Superior temporal gyrus (tissue), 1 donor: Measurements from ENCODE around the gene FAM124A.

Source experiments
- DNase-seq: peaks from one replicate; pipeline ENCODE4 v3.0.0-alpha.2; 2016; ENCODE audit errors: extremely low spot score

Gene FAM124A

DNA sequence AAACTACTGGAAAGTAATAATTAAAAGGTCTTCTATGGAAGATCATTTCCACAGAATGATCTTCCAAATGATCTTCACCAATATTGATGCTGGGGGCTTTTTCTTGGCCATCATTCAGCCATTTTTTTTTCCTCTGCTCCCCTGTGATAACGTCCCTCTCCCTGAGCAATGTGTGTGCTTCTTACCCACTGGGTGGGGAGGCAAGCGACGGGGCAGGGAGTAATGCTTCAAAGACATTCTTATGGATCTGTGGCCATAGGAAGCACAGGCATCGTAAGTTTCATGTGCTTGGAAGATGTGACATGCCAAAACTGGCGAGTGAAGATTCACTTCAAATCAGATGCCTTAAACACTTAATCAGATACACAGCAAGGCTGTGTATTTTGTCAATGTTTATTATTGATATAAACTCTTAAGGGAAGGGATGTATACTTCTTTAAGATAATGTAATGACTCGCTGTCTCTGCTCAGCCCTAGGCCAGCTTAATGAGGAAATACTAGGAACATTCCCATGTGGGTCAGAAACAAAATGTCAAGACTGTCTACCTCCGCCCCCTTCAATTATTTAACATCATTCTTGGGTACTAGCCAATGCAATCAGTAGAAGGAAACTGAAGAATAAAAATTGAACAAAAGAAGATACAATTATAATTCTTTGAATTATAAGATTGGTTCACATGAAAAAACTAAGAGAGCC is 83.2 kb downstream of the FAM124A start:
- DNase-seq: no peak

DNA sequence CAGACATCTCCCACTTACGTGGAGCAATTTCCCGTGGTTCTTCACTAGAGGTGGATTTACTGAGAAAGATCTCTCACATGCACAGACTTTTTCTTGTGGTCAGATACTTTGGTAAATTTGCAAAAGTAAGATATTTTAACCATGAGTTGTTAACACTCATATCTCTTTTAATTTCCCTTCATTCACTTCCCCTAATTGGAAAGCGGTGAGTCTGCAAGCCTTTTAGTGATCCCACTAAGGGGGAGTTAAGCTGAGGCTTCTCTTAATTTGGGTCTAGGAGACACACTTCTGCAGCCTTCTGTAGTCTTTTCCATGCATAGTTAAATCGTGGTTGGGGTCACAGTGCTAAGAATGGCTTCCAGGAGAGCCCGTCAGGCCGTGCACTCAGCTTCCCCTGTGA is 86.6 kb downstream of the FAM124A start:
- no peak for DNase-seq

DNA sequence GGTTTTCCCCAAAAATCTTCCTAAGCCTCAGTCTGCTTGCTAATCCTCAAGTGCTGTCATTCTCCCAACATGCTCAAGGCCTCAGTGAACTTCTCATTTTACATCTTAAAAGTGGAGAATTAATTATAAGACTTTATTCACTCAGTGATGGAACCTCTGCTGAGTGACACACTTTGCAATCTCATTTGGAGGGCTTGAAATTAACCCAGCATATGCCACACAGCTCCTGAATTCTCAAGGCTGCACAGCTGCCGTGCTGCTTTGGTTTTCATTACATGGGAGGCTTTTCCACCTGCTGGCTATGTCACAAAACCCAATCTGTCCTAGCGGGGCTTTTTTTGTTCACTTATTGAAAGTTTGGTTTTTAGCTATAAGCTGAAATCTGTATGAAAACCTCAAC is 89.0 kb downstream of the FAM124A start:
- DNase-seq: no peak

DNA sequence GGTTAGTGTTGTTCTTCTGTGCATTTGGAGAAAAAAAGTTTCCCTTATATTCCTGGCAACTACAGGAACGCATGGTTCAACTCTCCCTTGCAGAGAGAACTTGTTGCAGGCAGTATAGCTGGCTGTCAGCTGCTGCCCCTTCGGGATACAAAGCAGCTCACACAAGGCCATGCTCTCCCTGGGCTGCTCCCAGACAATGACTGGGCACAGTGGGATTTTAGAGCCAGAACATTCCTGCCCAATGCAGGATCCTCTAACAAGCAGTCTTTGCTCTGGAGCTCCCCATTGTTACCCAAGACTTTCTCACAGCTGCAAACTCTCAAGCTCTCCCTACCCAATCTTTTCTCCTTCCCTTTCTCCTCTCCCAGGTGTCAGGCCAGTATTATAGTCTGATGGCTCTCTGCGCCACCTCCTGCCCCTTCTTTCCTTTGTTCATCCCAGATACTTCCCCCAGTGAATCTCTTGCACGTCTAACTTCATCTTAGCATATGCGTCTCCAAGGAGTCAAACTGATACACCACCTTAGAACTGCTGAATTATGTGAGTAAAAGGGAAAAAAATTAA is 89.8 kb downstream of the FAM124A start:
- DNase-seq: peak; percentile 44

DNA sequence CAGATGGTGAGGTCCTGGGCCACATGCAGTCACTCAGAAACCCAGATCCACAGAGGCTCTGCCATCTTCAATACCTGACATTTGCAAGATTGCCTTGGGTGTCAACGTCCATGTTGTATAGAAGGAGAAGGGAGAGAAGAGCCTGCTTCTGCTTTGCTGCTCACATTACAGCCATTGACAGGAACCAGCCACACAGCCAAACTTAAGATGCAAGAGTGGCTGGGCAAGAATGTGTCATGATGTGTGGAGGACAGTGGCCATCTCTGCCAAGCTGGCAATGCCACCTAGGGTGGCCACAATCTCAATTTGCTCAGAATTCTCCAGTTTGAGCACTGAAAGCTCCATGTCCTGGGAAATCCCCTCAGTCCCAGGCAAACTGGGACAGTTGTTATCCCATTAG is 91.4 kb downstream of the FAM124A start:
- DNase-seq: no peak

DNA sequence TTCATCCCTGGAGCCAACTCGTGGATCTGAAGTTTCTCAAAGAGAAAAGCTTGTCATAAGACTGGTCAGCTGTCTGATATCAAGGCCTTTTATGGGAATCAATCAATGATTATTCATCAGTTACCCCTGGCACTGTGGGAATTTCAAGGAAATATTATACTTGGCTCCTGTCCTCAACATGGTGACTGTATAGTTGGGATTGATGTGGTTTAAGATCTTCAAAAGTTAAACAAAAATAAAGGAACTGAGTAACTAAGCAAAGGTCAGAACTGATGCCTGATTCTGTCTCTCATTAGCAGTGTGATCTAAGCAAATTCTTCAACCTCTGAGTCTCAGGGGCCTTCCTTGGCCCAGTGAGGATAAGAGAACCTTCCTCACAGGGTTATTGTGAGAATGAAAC is 95.1 kb downstream of the FAM124A start:
- no peak for DNase-seq

DNA sequence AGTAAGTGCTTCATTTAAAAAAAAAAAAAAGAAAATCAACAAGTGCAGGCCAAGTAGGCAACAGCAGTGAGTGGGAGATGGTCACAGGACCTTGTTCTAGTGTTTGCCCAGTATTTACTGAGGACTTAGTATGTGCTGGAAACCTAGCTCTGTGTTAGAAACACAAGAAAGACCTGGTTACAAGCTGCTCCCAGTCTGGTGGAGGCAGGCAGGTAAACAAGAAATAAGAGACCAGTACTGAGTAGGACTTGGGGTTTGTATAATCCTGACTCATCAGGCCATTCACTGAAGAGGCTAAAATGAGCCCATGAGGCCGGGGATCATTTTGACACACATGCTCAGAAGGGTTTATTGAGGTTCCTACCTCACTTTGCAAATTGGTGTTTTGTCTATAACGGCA is 95.8 kb downstream of the FAM124A start:
- no peak for DNase-seq

DNA sequence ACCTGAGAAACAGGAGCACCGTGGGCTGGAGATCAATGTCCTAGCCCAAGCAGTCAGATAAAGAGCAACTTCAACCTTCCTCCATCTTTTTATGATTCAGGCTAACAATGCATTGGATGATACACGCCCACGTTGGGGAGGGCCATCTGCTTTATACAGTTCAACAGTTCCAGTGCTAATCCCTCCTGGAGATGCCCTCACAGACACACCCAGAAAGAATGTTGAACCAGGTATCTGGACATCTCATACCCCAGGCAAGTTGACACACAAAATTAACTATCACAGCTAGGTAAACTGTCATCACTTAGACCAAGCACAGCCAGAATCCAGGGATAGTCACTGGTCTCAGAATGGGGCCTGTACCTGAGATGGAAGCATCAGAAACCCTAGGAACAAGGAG is 96.7 kb downstream of the FAM124A start:
- DNase-seq: no peak

DNA sequence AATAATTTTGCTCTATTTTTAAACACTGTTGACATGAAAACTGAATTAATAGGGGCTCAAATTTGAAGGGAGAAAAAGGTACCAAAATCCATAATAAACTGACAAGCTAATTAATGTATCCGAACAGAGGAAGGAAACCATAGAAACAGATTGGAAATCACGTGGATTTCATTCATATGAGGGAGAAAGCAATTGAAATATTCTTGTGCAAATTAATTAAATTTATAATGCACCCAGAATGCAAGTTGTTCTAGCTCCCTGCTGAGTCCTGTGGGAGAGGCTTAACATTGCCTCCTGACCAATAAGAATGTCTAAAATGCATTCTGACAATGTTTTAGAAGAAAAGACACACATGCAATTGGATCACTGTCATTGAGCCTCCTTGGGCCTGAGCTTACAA is 99.6 kb downstream of the FAM124A start:
- no peak for DNase-seq

DNA sequence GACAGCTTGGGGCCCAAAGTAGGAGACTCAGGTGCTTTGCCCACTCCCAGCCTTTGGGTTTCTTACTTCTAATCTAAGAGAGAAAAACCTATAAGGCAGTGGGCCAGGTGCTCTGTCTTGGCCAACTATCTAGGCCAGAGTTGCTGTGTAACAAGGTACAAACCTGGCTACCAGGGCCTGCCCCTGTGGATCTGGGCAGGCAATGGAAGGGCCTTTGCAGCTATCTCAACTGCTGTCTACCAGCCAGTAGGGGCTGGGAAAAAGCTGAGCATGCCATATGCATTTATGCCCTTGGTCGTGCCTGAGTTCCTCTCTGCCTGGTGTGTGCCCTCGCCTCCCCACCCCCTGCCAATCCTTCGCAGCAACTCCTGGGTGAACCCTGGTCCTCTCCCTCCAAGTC is 100.6 kb downstream of the FAM124A start:
- no peak for DNase-seq

DNA sequence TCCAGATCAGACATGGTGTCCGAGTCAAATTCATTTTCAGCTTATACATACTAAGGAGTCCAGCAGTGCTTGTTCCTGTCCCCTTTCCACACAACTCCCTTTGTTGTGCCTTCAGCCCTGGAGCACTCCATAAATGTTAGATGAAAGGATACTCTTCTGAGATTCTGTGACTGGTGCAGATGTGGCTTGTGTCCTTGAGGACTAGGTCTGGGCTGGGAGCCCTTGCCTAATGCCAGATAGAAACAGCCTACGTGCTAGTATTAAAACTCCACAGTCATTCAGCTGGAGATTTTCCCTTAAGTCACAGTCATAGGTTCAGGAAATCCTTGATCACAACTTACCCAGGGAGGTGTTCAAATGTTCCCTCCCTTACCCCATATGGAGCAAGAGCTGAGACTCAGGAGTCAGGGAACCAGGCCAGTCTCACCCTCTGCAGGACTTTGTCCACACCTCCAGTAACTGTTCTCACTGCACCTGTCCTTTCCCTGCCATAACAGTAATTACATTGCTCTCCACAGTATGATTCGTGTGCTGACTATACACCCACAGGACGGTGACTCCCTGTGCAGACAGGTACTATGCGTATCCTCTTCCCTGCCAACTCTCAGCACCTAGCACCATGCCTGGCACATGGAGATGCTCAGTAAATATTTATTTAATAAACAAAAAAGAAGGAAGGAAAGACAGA is 101.8 kb downstream of the FAM124A start:
- DNase-seq: no peak

DNA sequence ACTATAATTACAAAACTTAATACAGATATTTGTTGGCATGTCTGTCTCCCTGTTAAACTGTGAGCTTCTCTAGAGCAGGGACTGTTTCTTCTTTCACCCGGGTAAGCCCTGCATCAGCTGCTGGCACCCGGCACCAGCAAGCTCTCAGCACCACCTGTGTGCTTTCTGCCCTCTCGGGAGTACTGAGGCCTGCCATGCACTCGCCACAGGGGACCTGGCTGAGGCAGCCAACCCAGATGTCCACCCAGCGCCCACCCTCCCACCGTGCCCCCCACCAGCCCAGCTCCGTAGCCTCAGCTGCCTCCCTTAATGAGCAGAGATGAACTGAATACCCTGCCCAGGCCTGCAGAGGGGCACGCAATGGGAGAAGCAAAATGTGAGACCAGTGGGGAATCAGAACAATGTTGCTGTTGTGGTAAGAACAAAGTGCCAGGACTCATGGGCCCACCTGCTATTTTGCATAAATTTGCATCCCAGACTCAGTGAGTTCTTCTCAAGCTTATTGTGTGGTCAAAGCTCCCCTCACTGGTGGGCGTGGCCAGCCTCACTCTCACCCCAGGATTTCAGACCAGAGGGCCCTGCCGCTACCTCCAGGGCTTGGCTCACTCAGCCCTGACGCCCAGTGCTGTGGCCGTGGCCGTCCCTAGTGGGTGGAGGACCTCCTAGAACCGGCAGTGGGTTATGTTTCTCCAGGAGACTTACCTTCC is 102.7 kb downstream of the FAM124A start:
- peak; percentile 68 for DNase-seq

DNA sequence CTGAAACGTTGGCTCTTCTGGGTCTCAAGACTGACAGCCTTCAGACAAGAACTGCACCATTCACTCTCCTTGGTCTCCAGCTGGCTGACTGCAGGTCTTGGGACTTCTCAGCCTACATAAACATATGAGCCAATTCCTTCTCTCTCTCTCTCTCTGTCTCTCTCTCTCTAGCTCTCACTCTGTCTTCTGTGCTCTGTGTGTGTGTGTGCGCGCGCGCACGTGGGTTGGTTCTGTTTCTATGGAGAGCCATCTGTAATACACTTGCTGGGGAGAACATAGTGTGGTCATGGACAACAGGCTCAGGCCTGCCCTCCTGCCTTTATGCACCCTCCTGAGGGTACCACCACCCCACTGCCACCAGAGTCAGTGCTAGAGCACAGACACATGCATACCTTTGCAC is 103.6 kb downstream of the FAM124A start:
- peak; percentile 53 for DNase-seq

DNA sequence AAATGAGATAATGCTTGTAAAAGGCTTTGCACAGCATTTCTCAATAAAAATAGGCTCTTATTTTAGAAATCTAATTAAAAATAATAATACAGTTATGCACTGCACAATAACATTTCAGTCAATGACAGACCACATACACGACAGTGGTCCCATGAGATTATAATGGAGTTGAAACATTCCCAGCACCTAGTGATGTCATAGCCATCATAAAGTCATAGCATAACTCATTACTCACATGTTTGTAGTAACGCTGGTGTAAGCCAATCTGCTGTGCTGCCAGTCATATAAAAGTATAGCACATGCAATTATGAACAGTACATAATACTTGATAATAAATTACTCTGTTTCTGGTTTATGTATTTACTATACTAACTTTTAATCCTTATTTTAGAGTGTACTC is 104.6 kb downstream of the FAM124A start:
- no peak for DNase-seq

DNA sequence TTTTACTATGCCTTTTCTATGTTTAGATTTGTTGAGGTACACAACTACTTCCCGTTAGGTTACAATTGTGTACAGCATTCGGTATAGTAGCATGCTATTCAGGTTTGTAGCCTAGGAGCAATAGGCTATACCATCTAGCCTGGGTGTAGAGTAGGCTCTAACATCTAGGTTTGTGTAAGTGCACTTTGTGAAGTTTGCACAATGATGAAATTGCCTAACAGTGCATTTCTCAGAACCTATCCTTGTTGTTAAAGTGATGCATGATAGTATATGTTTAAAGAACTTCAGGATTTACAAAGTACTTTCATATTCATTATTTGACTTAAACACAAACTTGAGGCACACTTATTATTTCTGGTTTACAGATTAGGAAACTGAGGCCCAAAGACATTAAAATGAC is 105.8 kb downstream of the FAM124A start:
- DNase-seq: no peak

DNA sequence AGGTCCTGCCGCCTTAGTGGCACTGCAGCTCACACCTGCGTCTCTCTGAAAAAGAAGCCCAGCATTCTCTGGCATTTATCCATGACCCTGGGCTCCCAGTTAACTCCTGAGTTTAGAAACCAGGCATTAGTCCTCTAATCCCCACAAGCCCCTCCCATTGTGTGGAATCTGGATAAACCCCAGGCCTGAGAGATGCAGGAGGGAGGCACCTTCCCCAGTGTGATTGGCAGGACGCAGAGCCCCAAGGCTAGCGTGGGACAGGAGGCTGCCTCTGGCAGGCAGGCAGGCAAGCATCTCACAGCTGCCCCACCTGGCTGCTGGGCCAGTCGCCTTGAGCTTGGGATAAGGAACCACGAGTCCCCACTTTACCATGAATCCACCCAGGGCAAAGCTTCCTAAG is 106.3 kb downstream of the FAM124A start:
- no peak for DNase-seq

DNA sequence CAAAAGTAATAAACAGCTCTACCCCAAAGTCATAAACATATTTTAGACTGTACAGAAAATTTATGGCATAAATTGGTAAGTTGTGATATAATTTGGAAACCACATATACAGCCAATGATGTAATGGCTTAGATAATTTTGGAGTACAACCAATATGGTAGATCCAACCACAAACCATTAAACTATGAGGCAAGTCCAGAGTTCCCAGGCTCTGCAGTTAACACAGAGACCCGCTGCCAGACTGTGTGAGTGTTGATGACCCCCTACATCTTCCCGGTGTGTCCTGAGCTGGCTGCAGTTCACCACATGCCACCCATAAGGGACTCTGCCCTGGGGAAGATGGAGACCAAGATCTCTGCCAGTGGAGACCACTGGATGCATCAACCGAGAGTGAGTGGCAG is 107.4 kb downstream of the FAM124A start:
- no peak for DNase-seq

DNA sequence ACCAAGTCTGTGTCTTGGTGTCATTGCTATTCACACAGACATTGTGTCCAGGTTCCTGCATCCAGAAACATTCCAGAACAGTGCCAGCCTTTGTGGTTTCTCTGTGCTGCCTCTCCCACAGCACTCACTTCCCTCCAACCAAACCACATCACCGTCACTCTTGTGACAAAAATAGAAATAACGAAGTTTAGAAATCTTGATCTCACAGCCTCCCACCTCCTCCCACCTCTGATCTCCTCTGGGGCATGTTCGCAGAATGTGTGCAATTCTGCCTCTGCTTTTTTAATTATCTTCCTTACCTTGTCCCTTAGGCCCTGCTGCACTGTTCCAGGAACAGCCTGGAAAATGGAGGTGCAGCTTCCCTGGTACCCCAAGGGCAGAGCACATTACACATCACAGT is 108.6 kb downstream of the FAM124A start:
- DNase-seq: peak; percentile 33

DNA sequence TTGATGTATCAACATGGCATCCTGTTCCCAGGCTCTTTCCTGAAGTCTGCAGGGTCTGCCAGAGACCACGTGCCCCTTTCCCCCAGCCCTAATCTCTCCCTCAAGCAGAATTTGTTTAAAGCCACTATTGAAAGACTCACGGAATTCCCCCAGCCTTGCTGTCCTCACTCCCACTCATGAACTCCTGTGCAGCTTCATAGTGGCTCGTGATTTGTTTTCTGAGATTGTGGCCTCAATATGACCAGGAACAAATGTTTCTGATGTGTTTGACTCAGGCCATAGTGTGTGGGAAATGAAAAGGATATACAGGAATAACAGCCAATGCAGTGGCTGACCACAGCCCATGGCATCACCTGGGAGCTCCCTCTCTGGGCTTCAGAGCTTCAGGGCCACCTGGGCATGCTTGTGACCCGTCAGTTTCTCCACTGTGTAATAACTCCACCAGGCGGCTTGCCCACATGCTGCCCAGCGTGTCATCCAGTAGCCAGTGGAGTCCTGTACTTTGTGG is 109.2 kb downstream of the FAM124A start:
- DNase-seq: no peak

DNA sequence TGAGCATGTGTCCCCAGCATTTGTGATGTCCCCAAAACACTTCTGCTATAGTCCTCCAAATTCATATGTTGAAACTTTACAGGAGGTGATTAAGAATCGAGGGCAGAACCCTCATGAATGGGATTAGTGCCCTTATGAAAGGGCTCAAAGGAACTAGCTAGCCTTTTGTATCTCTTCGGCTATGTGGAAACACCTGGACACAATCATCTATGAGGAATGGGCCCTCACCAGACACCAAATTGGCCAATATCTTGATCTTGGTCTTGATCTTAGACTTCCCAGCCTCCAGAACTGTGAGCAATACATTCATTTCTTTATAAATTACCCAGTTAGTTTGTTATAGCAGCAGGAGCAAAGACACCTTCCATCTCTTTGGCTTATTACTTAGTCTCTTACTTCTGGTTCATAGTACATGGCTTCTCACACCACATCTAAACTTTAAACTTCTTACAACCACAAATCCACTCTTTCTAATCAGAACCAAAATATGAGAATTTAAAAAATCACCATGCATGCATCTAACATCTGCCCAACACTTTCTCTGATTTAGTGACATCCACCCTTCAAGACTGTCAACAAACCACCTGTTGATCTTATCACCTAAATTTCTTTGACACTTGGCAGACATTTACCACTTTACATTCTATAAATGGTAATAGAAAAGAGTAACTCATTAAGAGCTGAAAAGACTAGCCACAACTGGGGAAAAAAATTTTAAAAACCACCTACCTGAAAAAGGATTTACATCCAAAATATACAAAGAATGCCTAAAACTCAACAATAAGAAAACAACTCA is 110.6 kb downstream of the FAM124A start:
- no peak for DNase-seq

DNA sequence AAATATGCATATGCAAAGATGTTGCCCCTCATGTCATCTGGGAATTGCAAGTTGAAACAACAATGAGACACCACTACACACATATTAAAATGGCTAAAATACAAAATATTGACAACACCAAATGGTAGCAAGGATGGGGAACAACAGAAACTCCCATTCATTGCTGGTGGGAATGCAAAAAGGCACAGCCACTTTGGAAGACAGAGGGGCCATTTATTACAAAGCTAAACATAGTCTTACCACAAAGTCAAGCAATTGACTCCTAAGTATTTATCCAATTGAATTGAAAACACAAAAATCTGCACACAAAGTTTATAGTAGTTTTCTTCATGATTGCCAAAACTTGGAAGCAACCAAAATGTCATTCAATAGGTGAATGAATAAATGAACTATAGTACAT is 111.2 kb downstream of the FAM124A start:
- DNase-seq: no peak

DNA sequence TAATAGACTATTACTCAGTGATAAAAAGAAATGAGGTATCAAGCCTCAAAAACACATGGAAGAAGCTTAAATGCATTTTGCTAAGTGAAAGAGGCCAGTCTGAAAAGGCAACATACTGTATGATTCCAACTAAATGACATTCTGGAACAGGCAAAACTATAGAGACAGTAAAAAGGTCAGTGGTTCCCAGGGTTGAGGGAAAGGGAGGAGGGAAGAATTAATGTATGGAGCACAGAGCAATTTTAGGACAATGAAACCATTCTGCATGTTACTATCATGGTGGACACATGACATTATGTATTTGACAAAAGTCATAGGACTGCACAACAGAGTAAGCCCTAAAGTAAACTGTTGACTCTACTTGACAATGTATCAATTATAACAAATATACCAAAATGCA is 111.6 kb downstream of the FAM124A start:
- no peak for DNase-seq
